ENCODE measurements around the gene HS3ST6. TPM values are rescaled to one million over a fixed set of nuclear protein-coding genes. Genes with fewer than 3 reads are reported as not detected.

The HS3ST6 gene
- total RNA-seq, 1 donor from 2014 or later = not detected

GRCh38 chr16:1938910-1939309, 20.7 kb upstream of the HS3ST6 start:
- H3K4me3 ChIP-seq (ENCODE audit: low read depth, low read length) = no peak overlapping the region
- no peak for TF ChIP-seq CTCF (conservative IDR thresholded peaks at IDR 0.05; ENCODE audit: low read depth, low read length)
- no peak for DNase-seq (ENCODE audit: low read depth)

GRCh38 chr16:1938316-1938715, 20.1 kb upstream of the HS3ST6 start:
- H3K4me3 ChIP-seq (ENCODE audit: low read depth, low read length) = no peak overlapping the region
- no peak for TF ChIP-seq CTCF (conservative IDR thresholded peaks at IDR 0.05; ENCODE audit: low read depth, low read length)
- no peak for DNase-seq (ENCODE audit: low read depth)

GRCh38 chr16:1936945-1937479, 18.8 kb upstream of the HS3ST6 start:
- H3K4me3 ChIP-seq (ENCODE audit: low read depth, low read length) = no peak overlapping the region
- DNase-seq (ENCODE audit: low read depth) = no peak
- TF ChIP-seq CTCF (conservative IDR thresholded peaks at IDR 0.05; ENCODE audit: low read depth, low read length) = no peak

DNA sequence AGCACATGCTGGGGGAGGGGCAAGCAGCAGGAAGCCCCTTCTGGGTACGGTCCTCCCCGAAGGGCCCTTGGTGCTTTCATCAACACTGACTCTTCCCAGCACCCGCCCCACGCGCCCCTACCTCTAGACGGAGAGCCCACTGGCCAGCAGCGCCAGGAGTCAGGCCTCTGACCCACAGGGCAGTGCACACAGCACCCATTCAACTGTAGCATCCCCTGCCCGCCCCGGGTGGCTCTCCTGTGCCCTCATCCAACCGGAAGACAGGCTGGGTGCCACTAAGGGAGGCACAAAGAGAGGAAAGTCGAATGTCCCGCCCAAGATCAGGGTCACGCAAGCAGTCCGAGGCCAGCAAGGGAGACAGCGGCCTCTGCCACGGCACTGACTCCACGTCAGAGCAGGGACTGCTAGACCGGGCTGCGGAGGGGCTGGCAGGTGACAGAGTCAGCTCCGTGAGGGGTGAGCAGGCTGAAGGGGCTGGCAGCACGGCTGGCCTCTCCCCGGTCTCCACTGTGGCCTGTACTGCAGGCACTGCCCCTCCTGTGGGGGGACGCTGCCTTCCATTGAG, 15.0 kb upstream of the HS3ST6 start:
- H3K4me3 ChIP-seq (ENCODE audit: low read depth, low read length) = no peak overlapping the region
- no peak for DNase-seq (ENCODE audit: low read depth)
- TF ChIP-seq CTCF (conservative IDR thresholded peaks at IDR 0.05; ENCODE audit: low read depth, low read length) = no peak

DNA sequence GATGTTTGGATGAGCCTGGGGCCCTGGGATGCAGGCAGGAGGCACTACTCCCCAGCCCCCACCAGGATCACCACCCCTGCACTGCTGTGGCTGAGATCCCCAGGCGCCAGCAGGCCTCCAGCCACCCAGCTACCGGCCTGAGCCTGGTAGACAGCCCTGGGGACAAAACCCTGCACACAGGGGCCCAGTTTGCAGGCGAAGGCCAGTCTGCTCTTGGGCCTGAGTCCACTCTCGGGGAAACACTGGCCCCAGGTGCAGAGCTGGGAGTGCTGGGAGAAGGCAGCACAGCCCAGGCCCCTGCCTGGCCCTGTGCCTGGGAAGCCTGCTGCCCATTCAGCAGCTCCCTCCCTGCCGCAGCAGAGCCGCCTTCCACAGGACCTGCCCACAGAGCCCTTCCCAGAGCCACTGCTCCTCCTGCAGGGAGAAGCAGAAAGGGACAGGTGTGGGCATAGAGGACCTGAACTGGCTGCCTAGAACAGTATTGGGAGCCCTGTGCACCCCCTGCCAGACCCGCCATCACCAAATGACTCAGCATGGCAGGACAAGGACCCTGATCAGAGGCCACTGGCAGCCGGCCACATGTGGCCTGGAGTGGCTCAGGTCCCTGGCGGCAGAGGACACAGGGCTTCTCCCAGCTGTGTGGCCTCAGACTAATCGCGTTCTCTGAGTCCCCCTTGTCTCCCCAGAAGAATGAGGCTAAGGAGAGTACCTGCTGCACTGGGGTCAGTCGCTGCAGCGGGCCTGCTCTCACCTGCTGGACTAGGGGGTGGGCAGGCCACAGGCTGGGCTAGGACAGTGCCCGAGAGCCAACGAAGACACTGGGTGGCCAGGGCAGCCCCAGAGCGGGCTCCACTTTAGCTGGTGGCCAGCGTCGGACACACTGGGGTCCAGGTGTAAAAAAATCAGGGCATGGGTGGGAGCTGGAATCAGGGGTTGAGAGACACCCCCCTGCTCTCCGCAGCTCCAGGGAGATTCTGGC, 14.1 kb upstream of the HS3ST6 start:
- no peak overlapping the region for H3K4me3 ChIP-seq (ENCODE audit: low read depth, low read length)
- no peak for DNase-seq (ENCODE audit: low read depth)
- TF ChIP-seq CTCF (conservative IDR thresholded peaks at IDR 0.05; ENCODE audit: low read depth, low read length) = peak; percentile 49

DNA sequence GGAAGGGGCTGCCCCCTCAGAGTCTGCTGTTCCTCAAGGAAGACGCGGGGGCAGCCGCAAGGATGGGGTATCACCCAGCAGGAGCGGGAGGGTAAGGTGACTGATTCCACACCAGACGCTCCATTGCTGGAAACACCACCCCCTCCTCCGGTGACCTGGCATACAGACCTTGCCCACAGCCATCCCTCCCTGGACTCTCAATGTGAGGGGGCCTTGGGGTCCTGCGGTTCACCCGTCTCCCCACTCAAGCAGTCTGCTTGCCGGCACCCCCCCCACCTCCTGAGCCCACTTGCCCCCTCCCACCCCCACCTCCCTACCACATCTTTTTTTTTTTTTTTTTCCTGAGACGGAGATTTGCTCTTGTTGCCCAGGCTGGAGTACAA, 12.1 kb upstream of the HS3ST6 start:
- H3K4me3 ChIP-seq (ENCODE audit: low read depth, low read length) = no peak overlapping the region
- no peak for DNase-seq (ENCODE audit: low read depth)
- no peak for TF ChIP-seq CTCF (conservative IDR thresholded peaks at IDR 0.05; ENCODE audit: low read depth, low read length)
